Limb (tissue), 2 donors: Measurements from ENCODE around the gene PRR35.

Source experiments
- DNase-seq, 2 donors: peaks; one replicate each; pipeline ENCODE4 v3.0.0-alpha.2; 2016; ENCODE audit errors: extremely low spot score in 2 of 2

Gene PRR35

GRCh38 chr16:527015-527903 is 32.9 kb upstream of the PRR35 start, which contains the start of gene CAPN15:
TSS of gene CAPN15 (plus strand) at chr16:527712. CDS start at chr16:546839, 19,127 bp downstream.
- peak; percentile 90 to 95 for DNase-seq

DNA sequence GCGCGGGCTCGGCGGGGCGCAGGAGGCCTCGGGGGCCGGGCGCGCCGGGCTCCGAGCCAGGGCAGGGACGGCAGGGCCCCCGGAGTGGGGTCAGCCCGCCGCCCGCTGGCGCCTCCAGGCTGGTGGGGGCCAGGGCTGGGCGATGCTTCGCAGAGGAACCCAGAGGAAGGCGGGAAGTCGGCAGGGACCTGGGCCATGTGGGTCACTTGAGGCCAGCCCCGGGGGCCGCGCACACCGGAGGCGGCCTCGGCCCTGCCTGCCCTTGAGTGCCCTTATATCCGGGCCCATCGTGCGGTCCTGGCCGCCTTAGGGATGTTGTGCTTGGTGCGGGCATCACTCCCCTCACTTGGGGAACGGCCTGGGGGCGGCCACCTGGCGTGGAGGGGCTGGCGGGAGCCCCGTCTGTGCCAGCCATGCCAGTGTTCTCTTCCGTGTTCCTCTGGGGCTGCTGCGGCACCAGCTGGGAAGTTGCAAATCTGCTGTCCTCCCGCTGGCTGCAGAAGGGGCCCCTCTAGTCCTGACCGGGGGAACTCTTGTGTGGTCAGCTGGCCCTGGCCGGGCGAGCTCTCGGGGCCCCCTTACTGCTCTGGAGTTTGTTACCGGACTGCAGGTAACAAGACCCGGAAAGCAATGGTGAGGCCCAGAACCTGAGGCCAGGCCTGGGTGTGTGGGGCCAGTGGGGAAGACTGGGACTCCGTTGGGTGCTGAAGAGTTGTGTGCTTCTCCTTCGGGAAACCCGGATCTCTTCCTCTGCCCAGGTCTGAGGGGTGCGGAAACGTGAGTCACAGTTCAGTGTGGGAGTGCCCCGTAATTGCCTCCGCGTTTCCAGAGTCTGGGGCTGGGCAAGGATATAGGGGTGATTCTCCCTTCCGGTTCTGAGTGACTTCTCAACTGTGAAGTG is 31.8 kb upstream of the PRR35 start:
- DNase-seq = no peak

- no peak for DNase-seq
Measured at GRCh38 chr16:529012-529575, 31.1 kb upstream of the PRR35 start.

- DNase-seq = no peak
Measured at GRCh38 chr16:530111-530817, 29.9 kb upstream of the PRR35 start.

DNA sequence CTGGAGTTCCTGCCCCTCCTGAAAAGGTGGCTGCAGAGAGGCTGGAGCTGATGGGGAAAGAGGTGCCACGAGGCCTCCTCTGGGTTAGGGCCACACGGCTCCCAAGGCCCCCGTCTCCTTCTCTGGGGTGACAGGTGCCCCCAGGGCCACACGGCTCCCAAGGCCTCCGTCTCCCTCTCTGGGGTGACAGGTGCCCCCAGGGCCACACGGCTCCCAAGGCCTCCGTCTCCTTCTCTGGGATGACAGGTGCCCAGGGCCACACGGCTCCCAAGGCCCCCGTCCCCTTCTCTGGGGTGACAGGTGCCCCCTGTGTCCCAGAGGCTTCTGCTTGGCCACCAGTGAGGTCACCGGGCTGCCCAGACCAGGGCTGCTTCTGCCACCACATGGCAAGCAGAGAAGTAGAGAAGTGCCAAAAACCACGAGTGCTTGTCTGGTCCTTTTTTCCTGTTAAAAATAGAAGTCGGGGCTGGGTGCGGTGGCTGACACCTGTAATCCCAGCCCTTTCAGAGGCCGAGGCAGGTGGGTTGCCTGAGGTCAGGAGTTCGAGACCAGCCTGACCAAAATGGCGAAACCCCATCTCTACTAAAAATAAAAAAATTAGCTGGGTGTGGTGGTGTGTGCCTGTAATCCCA is 28.6 kb upstream of the PRR35 start:
- no peak for DNase-seq

- DNase-seq = no peak
Measured at GRCh38 chr16:533391-534123, 26.6 kb upstream of the PRR35 start.

DNA sequence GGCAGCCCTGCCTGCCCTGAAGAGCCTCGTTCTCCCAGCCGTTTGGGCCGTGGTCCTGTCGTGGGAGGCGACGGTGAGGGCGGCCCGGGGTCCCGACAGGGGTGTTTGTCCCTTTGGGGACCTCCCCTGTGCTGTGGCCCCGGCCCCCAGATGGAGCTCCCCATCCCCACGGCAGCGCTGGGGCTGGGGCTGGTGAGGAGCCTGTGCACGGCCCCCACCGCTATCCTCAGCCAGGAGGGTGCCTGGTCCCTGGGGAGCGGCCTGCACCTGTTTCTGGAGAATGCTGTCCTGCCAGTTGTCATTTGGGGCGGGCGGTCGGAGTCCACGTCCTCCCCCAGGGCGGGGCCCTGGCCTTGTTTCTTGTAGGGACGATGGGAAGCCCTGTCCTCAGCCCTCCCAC is 26.1 kb upstream of the PRR35 start:
- DNase-seq = no peak

GRCh38 chr16:534856-535445 is 25.2 kb upstream of the PRR35 start:
- no peak for DNase-seq

DNA sequence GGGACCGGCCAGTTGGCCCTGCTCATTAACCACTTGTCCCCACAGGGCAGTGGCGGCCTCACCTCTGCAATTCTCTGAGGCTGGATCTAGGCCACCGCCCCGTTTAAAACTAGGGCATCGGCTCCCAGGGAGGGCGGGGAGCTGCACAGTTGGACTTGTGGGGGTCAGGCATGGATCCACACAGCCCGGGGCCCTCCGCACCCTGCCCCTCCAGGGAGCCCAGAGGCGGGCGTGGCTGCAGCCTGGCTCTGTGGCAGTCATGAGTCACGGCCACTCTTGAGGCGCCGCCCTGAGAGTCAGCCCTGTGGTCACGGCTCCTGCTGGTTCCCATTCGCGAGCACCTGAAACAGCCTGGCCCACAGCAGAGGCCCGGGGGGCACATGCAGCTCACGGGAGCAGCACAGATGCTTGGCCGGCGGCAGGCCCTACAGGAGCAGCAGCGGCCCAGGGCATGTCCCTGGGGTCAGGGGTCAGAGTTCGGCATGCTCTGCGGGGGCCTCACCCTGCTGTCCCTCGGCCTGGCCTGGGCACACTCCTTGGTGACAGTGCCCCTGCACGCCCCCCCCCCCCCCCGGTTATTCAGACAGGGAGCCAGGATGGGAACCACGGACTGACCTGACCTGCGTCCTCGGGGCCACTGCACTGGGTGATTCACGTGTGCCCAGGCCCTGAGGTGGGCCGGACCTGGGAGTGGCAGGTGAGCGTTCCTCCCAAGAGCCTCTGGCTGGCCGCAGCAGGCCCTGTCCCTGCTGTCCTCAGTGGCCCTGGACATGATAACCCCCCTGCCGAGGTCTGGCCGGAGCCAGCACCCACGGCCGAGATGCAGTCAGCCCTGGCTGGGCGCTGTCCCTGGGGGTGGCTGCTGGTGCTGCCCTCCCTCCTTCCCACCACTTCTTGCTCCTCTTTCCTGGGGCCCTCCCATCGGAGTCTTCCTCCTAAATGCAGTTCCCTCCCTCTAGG is 24.5 kb upstream of the PRR35 start:
- DNase-seq = no peak

- DNase-seq = no peak
Measured at GRCh38 chr16:536746-537145, 23.4 kb upstream of the PRR35 start.

DNA sequence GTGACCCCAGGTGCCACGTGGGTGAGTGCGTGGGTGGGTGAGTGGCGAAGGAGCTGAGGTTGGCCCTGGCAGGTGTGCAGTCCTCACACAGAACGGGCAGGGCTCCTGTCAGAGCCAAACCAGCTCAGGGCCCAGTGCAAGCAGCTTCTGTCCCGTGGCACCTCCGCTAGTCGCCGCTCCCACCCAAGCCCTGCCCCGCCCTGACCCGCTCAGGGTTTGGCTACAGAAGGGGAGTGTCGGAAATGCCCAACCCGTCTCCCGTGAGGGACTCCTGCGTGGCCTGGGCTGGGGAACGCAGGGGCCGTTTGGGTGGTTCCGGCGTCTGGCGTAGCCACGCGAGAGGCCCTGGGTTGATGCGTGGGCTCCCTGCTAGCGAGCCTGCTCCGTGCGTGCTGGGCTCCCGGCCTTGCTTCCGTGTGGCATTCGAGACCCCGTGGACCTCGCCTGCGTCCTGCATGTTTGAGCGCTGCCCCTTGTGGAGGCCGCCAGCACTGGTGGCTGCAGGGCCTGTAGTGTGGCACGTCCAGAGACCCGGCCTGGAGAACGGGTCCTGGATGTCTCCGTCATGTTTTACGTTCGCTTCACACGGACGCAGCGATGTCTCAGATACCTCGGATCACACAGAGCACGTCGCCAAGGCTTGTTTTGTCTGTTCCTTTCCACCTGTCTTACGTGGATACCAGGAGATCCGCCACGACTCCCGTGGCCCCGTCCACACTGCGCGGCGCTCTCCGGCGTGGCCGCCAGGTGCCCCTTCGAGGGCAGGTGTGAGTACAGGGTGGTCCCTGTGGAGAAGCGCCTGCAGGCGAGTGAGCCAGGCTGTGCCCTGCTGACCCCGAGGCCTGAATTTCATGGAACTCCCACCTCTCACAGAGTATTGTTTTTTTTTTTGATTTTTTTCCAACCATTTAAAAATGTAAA is 22.5 kb upstream of the PRR35 start:
- no peak for DNase-seq

GRCh38 chr16:539901-540530 is 20.2 kb upstream of the PRR35 start:
- no peak for DNase-seq

GRCh38 chr16:540645-541340 is 19.4 kb upstream of the PRR35 start:
- no peak for DNase-seq

GRCh38 chr16:543301-544164 is 16.7 kb upstream of the PRR35 start:
- DNase-seq = no peak

- DNase-seq = no peak
Measured at GRCh38 chr16:544517-544916, 15.7 kb upstream of the PRR35 start.
